ENCODE measurements around the gene CAMTA1. TPM values are rescaled to one million over a fixed set of nuclear protein-coding genes. Genes with fewer than 3 reads are reported as not detected.
"Not testable (repeated sequence)": the region's sequence is repeated elsewhere in the genome, so short reads cannot be mapped to it uniquely, and the experiment has no call there.

Gene CAMTA1
- total RNA-seq, 1 donor from 2014 or later, result 51.8 TPM

- not testable (repeated sequence) for DNase-seq (ENCODE audit: low spot score)
Observed at GRCh38 chr1:7689307-7689706, 904.1 kb downstream of the CAMTA1 start.

GRCh38 chr1:7690076-7690475 is 904.8 kb downstream of the CAMTA1 start:
- DNase-seq (ENCODE audit: low spot score), result no peak

- no peak for DNase-seq (ENCODE audit: low spot score)
Observed at GRCh38 chr1:7690496-7691182, 905.4 kb downstream of the CAMTA1 start.

- no peak for DNase-seq (ENCODE audit: low spot score)
Observed at GRCh38 chr1:7691576-7691975, 906.3 kb downstream of the CAMTA1 start.

GRCh38 chr1:7692005-7692404 is 906.8 kb downstream of the CAMTA1 start:
- DNase-seq (ENCODE audit: low spot score), result no peak

- DNase-seq (ENCODE audit: low spot score), result not testable (repeated sequence)
Observed at GRCh38 chr1:7693037-7693436, 907.8 kb downstream of the CAMTA1 start.

- DNase-seq (ENCODE audit: low spot score), result no peak
Observed at GRCh38 chr1:7693662-7694061, 908.4 kb downstream of the CAMTA1 start.

- no peak for DNase-seq (ENCODE audit: low spot score)
Observed at GRCh38 chr1:7694600-7695496, 909.6 kb downstream of the CAMTA1 start.

GRCh38 chr1:7695497-7696117 is 910.4 kb downstream of the CAMTA1 start:
- no peak for DNase-seq (ENCODE audit: low spot score)

GRCh38 chr1:7698641-7699040 is 913.4 kb downstream of the CAMTA1 start:
- no peak for DNase-seq (ENCODE audit: low spot score)

- no peak for DNase-seq (ENCODE audit: low spot score)
Observed at GRCh38 chr1:7702365-7702764, 917.1 kb downstream of the CAMTA1 start.

GRCh38 chr1:7703321-7704213 is 918.3 kb downstream of the CAMTA1 start:
- DNase-seq (ENCODE audit: low spot score), result no peak

GRCh38 chr1:7704214-7705047 is 919.2 kb downstream of the CAMTA1 start:
- DNase-seq (ENCODE audit: low spot score), result peak; percentile 97

GRCh38 chr1:7705048-7705907 is 920.0 kb downstream of the CAMTA1 start:
- DNase-seq (ENCODE audit: low spot score), result no peak

- DNase-seq (ENCODE audit: low spot score), result no peak
Observed at GRCh38 chr1:7705908-7706216, 920.6 kb downstream of the CAMTA1 start.

- no peak for DNase-seq (ENCODE audit: low spot score)
Observed at GRCh38 chr1:7707527-7707926, 922.3 kb downstream of the CAMTA1 start.

- DNase-seq (ENCODE audit: low spot score), result not testable (repeated sequence)
Observed at GRCh38 chr1:7708065-7708464, 922.8 kb downstream of the CAMTA1 start.

GRCh38 chr1:7710859-7711258 is 925.6 kb downstream of the CAMTA1 start:
- DNase-seq (ENCODE audit: low spot score), result no peak

- no peak for DNase-seq (ENCODE audit: low spot score)
Observed at GRCh38 chr1:7712731-7713323, 927.6 kb downstream of the CAMTA1 start.

All from mesenteric fat pad (tissue), 1 donor.